G401.6 (cell line): Measurements from ENCODE around the gene TENM4.

ENCODE experiments used
- FAIRE-seq: peaks from 2 replicates; lab custom pipeline; 2012; peaks lifted over from hg19 to GRCh38; lab: Jason Lieb, UNC

The TENM4 gene

GRCh38 chr11:78731027-78731426 lies 709.8 kb downstream of the TENM4 start:
- no peak for FAIRE-seq

GRCh38 chr11:78730267-78730824 lies 710.5 kb downstream of the TENM4 start:
- FAIRE-seq = no peak

- no peak for FAIRE-seq
These were observed 713.0 kb downstream of the TENM4 start for GRCh38 chr11:78727816-78728215.

GRCh38 chr11:78725200-78725599 lies 715.6 kb downstream of the TENM4 start:
- FAIRE-seq = no peak

- no peak for FAIRE-seq
These were observed 718.0 kb downstream of the TENM4 start for GRCh38 chr11:78722786-78723185.

GRCh38 chr11:78720281-78720989 lies 720.4 kb downstream of the TENM4 start:
- no peak for FAIRE-seq

GRCh38 chr11:78717041-78717440 lies 723.8 kb downstream of the TENM4 start:
- no peak for FAIRE-seq

- no peak for FAIRE-seq
These were observed 725.1 kb downstream of the TENM4 start for GRCh38 chr11:78715639-78716311.

- FAIRE-seq = no peak
These were observed 726.3 kb downstream of the TENM4 start for GRCh38 chr11:78714539-78714938.

- FAIRE-seq = no peak
These were observed 729.1 kb downstream of the TENM4 start for GRCh38 chr11:78711735-78712134.

- no peak for FAIRE-seq
These were observed 730.4 kb downstream of the TENM4 start for GRCh38 chr11:78710417-78710816.

GRCh38 chr11:78708388-78708787 lies 732.4 kb downstream of the TENM4 start:
- FAIRE-seq = no peak

- FAIRE-seq = no peak
These were observed 734.3 kb downstream of the TENM4 start for GRCh38 chr11:78706551-78706950.

GRCh38 chr11:78704811-78705210 lies 736.0 kb downstream of the TENM4 start:
- no peak for FAIRE-seq

- no peak for FAIRE-seq
These were observed 741.2 kb downstream of the TENM4 start for GRCh38 chr11:78699609-78700135.

- FAIRE-seq = no peak
These were observed 742.2 kb downstream of the TENM4 start for GRCh38 chr11:78698612-78699011.

GRCh38 chr11:78696177-78696576 lies 744.7 kb downstream of the TENM4 start:
- no peak for FAIRE-seq

GRCh38 chr11:78694152-78694551 lies 746.7 kb downstream of the TENM4 start:
- no peak for FAIRE-seq

GRCh38 chr11:78691215-78691614 lies 749.6 kb downstream of the TENM4 start:
- no peak for FAIRE-seq

GRCh38 chr11:78690352-78690987 lies 750.4 kb downstream of the TENM4 start:
- no peak for FAIRE-seq

- no peak for FAIRE-seq
These were observed 751.2 kb downstream of the TENM4 start for GRCh38 chr11:78689585-78690153.

- no peak for FAIRE-seq
These were observed 751.7 kb downstream of the TENM4 start for GRCh38 chr11:78689101-78689500.

- FAIRE-seq = no peak
These were observed 752.4 kb downstream of the TENM4 start for GRCh38 chr11:78688460-78688859.
